Loucy (cell line): ENCODE measurements around the gene PATE4.

ENCODE experiments used
- CTCF ChIP-seq: fragments of 200-600 bp; sonication (generic); conservative IDR thresholded peaks from 2 replicates; pipeline ENCODE4 v1.5.1; 2014; ENCODE audit warnings: mild to moderate bottlenecking, antibody characterized with exemption, low read length
- EZH2phosphoT487 ChIP-seq: fragments of 200-600 bp; IDR thresholded peaks from 2 replicates; pipeline ENCODE4 v1.6.1; 2018; ENCODE audit warnings: antibody characterized with exemption, mild to moderate bottlenecking, moderate library complexity, borderline replicate concordance

GRCh38 chr11:125784678-125785077 lies 48.4 kb upstream of the PATE4 start:
- TF ChIP-seq CTCF (no peak), EZH2phosphoT487 (no peak)
